Myocyte (in vitro differentiated cells): ENCODE results near the gene CRB2. TPM values are rescaled to one million over a fixed set of nuclear protein-coding genes. Genes with fewer than 3 reads are reported as not detected.

ENCODE experiments used
- DNase-seq: peaks from one replicate; pipeline ENCODE4 v3.0.0-alpha.2; 2012; ENCODE audit warnings: low read depth
- total RNA-seq: library from RNA; depleted of rRNA; stranded (reverse); fragments of >200 nt; gene quantifications from 2 replicates; pipeline ENCODE4 v1.2.3, GENCODE V29; 2014

Gene CRB2
- total RNA-seq, 1 donor from 2014 or later: not detected

DNA sequence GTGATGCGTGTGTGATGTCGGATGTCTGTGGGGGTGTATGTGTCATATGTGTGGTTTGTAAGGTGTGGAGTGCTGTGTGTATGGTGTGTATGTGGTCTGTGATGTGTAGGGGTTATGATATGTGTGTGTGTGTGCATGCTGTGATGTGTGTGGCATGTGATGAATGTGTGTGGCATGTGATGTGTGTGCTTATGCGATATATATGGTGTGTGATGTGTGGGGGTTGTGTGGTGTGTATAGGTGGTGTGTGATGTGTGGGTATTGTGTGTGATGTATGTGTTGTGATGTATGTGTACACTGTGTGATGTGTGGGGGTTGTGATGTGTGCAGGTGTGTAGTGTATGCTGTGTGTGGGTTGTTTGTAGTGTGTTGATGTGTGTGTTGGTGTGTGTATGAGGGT lies 9.2 kb upstream of the CRB2 start:
- DNase-seq: no peak

DNA sequence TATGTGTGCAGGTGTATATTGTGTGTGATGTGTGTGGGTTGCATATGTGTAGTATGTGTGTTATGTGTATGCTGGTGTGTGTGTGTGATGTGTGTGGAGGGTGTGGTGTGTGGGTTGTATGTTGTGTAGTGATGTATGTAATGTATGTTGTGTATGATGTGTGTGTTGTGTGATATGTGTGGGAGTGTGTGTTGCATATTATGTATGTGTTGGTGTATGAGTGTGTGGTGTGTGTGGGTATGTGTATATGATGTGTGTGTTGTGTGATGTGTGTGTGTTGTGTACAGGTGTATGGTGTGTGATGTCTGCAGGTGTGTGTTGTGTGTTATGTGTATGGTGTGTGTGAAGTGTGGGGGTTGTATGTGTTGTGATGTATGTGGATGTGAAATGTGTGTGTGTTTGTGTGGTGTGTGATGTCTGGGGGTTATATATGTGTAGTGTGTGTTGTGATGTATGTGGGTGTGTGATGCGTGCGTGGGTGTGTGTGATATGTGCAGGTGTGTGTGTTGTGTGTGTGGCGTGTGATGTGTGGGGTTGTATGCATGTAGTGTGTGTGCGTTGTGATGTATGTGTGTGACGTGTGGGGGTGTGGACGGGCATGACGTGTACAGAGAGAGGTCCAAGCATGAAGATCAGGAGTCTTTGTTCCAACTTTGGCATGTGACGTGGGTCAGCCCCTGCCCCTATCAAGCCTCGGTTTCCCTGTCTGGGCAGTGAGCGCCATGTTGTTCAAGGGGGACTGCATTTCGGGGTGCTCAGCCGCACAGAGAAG lies 8.5 kb upstream of the CRB2 start:
- no peak for DNase-seq

DNA sequence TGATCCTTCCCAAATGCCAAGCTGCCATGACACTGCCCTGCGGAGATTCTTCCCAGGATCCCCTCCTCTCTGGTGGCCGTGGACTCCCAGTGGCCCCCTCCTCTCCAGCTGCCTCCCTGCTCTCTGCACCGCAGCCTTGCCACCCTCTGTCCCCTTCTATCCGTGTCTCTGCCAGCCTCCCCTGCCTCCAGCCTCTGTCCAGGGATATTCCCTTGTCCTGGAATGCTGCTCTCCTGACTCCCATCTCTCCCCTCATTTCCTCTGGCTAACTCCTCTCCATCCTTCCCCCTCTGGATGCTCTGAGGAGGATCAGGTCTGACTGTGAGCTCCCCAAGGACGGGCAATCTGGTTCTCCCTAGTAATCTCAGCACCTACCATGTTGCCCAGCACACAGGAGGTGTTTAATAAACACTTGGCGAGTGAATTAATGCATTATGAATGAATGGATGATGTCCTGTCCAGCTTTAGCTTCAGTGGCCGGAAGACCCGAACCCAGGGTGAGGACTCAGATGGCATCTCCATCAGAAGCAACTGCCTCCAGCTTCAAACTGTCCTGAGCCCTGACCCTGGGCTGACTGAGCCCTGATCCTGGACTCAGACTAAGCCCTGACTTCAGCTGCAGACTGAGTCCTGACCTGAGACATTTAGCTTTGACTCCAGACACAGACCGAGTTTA lies 7.5 kb upstream of the CRB2 start:
- DNase-seq: no peak

DNA sequence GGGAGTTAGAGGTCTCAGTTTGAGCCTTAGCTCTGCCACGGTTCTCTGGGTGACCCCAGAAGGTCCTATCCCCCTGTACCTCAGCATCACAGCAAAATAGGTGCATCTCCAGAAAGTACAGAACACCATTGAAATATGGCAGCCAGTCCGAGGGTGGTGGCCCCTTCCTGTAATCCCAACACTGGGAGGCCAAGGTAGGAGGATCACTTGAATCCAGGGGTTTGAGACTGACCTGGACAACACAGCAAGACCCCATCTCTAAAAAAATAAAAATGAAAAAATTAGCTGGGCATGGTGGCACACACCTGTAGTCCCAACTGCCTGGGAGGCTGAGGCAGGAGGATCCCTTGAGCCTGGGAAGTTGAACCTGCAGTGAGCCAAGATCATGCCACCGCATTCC lies 7.0 kb upstream of the CRB2 start:
- DNase-seq: no peak

DNA sequence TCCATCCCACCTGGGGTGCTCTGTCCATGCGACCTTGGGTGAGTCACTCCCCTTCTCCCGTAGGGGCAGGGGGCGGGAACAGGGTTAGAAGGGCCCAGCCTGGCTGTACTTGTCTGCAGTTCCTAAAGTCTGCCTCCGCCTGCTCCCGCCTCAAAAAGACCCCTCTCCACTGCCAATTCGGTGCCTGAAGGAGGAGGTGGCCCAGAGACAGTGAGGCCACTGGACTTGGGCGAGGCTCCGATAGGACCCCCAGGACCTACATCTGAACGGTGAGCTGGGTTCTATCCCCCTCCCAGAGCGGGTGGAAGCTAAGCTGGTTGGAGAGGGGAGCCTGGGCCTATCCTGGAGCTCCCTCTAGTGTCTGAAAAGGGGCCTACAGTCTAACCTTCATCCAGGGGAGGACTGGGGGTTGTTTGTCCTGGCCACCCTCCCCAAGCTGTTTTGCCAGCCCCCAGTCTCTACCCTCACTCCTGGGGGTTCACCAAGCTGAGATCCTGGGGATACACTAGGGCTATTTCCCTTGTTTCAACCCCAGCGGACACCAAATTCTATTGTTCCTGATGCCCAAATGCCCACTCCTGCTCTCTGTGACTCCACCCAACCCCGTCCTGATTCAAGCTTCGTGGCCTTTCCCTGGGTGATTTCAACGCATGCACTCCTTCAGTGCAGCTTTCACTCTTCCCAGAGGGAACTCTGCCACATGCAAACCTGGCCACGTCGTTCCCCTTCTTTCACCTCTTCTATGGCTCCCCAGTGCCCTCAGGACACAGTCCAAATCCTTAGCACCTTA lies 6.1 kb upstream of the CRB2 start:
- DNase-seq: peak; percentile 65

DNA sequence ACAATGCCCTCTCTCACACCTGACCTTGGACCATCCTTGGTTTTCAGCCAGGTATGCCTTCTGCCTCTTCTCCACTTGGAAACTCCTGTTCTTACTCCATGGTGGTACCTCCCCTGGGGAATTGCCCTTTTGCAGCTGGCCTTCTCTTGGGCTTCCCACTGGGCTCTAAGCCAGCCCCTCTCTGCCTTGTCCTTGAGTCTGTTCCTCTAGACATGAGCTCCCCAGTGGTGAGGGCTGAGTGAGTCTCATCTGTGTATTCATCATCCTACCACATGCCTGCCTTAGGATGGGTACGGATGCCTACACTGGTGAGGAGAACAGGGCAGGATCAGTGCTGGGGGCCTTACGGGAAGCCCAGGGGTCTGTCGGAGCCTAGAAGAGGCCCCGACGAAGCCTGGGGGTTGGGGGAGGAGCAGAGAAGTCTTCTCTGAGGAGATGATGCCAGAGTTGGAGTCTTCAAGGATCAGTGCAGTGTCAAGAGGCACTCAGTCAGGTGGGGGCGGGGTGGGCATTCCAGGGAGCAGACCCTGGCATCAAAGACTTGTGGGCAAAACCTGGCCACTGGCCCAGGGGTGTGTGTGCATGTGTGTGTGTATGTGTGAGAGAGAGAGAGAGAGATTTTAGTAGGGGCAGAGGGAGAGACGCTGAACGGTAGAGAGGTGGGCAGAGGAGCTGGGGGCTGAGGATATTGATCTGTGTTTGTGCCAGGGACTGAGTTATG lies 5.2 kb upstream of the CRB2 start:
- DNase-seq: peak; percentile 27

DNA sequence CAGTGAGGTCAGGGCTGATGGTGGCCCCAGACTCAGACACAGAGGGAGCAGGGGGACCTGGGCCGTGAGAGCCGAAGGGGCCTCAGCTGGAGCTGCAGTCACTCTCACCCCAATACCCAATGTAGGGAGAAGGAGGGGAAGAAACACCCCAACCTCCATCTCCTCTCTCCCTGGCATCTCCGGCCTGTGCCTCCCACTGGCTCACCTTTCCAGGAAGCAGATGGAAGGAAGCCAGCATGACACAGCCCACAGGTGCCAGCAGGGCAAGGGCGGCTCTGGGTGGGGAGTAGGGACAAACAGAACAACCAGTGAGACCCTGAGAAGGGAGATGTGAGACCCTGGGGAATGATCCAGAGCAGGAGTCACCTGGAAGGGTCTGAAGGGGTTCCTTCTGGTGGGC lies 3.0 kb upstream of the CRB2 start:
- no peak for DNase-seq

DNA sequence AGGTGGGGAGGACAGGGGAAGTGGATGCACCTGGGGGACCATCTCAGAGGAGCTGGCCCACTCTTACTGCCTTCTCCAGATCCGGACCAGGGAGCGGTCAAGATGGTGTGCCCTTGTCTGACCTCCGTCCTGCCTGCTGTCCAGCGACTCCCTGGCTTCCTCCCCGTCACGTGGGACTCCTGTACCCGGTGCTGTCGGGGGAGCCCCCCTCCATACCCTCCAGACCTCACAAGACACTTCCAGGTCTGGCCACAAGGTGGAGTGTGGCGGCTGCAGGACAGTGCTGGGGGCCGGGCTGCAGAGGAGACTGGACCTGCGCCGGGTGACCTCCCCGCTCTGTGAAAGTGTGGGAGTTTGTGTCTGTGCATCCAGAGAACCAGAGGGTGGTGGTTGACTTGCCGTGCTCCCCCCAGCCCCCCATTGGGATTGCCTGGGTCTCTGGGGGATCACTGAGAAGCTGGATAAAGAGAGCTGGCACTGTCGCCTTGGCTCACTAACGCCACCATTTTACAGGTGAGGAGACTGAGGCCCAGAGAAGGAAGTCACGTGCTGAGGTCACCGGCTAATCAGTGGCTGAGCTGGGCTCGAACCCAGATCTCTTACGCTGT lies 1.9 kb upstream of the CRB2 start:
- DNase-seq: peak; percentile 61

DNA sequence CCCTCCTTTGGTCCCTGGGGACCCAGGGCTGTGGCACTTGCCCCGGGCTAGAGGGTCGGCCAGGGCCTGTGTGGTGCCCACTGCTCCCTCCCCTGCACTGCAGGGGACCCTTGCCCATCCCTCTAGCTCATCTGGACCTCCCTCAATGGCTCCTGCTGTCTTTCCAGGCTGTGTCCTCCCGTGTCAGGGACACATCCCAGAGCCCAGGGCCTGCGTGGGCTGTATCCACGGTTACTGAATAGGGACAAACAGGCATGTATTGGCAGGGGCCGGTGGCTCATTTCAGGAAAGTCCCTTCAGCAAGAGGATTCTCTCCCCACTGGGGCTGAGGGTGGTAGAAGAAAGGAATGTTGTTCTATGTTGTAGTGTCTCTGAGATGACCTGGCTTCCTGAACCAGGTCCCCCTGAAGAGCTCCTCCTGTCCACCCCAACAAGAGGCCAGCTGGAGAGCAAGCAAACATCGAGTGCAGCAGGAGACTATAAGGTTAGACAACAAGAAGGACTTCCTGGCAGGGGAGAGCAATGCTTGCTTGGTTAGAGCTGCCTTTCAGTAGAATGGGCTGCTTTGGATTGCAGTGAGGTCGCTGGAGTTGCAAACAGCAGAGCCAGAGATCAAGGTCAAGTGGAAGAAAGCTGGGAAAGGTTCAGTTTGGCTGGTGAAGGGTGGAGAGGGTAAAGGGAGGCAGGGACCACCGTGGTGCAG lies 1.0 kb upstream of the CRB2 start:
- no peak for DNase-seq

DNA sequence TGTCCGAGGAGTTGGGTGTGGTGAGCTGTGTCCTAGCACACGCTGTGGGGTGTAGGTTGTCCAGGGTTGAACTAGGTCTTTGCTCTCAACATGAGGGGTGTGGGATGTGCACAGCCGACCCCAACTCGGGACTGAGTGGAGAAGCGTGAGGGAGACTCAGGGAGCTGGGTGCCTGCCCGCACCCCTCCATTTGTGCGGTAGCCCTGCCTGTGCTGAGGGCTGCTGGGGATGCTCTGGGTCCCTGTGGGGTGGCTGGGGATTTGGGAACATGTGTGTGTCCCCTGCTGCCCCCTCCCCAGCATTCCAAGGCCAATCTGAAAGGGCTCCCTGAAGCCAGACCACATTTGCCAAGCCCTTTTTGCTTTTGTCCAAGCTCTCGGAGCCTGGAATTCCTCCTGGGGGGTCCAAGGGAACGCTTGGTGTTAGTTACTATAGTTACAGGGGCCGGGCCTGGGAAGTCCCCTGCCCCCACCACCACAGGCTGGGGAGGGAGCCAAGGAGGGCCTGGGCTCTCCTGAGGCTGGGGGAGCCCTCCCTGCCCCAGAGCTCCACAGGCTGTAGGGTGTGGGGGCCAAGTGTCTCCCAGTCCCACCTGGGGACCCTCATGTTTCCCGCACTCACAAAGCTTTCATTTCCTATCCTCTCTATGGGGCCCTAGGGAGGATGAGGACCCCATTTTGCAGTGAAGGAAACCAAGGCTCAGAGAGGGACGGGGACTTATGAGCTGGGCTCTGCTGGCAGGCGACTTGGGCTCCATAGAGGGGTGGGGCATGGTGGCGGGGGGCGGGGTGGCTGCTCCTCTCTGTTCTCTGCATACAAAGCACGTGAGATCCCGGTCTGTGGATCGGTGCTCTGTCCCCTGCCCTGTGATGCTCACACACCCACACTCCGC lies 1.1 kb downstream of the CRB2 start:
- DNase-seq: no peak

DNA sequence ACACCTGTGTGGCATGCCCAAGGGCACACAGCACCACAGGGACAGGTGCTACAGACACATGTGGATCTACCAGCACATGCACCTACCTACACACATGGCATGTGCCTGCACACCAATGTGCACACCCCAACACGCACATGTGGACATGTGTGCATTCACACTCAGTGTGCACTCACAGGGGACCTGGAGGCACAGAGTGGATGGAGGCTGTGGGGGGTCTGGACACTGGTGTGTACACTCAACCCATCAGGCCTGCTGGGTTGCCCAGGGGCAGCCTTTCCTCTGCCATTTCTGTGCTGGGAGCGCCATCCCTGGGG lies 1.7 kb downstream of the CRB2 start:
- DNase-seq: no peak

DNA sequence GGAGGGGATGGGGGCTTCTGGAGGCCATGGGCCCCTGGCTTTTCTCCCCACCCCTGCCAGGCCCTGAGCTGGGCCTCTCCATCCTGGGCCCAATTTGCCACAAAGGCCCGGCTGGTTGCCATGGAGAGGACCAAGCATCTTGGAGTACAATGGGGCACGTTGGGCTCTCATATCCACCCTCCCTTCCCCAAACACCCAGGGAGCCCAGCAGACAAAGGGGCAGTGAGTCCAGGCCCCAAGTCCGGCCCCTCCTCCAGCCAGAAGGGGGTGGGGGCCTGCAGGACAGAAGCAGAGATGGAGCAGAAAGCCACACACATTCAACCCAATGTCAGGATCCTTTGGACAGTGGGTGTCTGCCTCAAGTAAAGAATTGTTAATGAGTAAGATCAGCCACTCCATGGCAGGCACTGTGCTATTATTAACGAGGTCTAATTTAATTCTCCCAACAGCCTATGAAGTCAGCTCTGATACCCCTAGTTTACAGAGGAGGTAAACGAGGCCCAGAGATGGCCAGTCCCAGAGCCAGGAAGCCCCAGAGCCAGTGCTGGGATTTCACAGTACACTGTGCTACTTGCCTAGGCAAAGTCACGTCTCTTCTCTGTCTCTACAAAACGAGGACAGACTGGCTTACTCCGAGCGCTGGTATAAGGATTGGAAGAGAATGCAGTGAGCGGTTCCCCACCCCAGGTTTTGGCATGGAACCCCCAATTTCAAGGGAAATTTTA lies 2.3 kb downstream of the CRB2 start:
- DNase-seq: no peak

DNA sequence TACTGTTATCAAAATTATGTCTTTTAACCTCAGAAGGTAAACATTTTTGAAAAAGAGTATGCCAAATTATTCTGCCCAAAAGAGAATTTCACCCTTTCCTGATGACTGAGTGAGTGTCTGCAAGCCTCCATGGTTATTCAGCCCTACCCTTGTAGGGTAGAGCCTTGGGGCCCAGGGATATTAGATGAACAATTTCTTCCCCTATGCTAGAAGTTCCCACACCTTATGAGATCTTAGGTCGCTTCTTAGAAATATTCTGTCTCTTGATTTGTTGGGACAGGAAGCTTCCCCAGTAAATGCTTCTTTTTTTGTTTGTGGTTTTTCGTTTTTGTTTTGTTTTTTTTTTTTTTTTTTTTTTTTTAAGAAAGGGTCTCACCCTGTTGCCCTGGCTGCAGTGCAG lies 3.1 kb downstream of the CRB2 start:
- no peak for DNase-seq

DNA sequence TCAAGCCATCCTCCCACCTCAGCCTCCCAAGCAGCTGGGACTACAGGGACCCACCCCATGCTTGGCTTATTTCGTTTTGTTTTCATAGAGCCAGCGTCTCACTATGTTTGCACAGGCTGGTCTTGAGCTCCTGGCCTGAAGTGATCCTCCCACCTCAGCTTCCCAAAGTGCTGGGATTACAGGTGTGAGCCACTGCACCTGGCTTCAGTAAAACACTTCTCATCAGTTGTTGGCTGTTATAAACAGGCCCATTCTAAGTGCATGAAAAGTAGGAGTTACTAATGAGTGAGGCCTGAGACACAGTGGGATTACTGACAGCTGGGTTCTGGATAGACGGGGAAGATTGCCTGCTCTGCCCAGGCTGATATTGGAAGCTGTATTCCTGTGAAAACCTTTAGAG lies 3.5 kb downstream of the CRB2 start:
- no peak for DNase-seq

DNA sequence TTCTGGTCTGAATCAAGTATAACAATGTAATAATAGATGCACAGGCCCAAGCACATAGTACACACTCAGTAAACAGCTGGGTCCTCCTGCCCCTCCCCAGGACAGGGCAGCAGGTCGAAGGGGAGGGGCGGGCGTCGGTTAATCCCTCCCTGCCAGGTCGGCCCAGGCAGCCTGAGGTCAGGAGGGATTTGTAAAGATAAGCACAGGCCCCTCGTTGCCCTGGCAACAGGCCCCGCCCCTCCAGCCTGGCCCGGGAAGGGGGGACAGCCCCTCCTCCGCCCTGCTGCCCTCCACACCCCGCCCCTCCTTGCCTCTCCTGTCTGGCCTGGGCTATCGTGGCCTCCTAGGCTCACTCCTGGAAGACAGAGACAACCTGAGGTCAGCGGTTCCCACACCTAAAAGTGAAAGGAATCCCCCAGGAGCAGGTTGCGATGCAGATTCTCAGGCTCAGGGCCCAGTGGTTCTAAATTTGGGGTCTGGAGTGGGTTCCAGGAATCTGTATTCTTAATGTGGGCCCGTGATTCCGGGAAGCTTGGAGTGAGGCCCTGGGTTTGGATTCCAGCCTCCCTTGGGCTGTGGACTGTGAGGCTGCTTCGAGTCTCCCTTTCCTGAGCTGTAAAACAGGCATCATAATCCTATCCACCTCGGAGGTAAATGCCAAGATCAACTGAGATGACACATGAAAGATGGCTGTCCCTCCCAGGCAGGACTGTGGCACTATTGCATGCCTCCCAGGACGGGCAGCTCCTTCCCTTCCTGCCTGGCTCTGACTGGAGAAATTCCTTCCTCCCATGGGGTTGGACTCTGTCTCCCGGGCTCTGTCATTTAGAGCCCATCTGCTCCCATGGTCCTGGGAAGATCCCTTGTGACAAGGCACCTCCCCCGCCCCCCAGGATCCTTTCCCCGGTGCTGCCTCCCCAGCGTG lies 4.4 kb downstream of the CRB2 start:
- DNase-seq: no peak

DNA sequence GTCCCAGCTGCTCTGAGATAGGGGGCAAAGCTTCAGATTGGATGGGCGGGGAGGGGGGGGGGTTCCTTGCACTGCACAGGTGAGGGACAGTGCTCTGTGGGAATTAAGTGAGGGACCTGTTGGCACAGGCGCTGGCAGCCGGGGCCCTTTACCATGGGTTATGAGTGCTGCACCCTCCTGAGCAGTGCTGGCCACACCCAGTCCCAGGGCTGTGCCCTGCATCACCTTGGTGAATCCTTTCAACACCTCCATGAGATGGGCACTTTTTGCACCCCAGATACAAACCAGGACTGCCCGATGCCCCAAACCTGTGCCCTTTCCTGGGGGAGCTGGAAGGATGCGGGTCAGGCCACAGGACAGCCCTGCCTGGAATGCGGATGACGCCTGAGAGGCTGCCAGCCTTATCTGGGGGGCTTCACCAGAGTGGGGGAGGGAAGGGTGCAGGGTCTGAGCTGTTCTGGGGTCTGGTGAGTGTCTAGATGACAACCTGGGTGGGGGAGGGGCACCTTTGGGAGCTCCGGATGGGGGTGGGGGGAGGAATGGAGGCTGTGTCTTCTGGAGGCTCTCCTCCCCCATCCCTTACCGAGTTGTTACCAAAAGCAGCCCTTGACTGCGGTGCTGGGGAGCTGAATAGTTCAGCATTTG lies 5.2 kb downstream of the CRB2 start:
- DNase-seq: no peak
